Measurements from ENCODE around the gene NOSTRIN. TPM values are rescaled to one million over a fixed set of nuclear protein-coding genes. Genes with fewer than 3 reads are reported as not detected.

The NOSTRIN gene
- total and polyA plus RNA-seq, 2 of the 8 experiments (the other 6 are each of a cell fraction or from before 2014, with no cell fraction given), result not detected

DNA sequence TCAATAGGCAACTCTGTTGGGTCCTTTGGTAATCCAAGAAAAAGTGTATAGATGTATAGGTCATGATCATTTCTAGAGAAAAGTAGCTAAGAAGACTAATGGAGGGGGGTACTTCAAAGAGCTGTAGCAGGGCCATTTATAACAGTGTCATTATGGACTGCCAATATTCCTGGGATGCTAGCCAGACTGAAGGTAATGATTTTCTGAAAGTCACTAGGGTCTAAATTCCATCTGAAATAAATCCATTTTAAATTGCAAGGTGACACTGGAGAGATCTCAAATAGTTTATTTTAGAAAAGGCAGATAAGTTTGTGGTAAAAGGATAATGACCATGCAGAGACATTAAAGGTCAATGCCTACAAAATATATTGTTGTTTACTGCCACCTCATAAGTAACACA is 92.3 kb downstream of the NOSTRIN start (continued):
- TF ChIP-seq SIRT6 (IDR thresholded peaks at IDR 0.05; ENCODE audit: low read length), result no peak
- no peak for TF ChIP-seq CREB1 (IDR thresholded peaks at IDR 0.05)
- no peak for TF ChIP-seq TAF7 (optimal IDR thresholded peaks at IDR 0.05; ENCODE audit: borderline replicate concordance, low read depth, low read length)
- TF ChIP-seq, protein P1, sequence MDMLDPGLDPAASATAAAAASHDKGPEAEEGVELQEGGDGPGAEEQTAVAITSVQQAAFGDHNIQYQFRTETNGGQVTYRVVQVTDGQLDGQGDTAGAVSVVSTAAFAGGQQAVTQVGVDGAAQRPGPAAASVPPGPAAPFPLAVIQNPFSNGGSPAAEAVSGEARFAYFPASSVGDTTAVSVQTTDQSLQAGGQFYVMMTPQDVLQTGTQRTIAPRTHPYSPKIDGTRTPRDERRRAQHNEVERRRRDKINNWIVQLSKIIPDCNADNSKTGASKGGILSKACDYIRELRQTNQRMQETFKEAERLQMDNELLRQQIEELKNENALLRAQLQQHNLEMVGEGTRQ (IDR thresholded peaks at IDR 0.05; ENCODE audit: low read length), result no peak

All from H1 (cell line).